Heart left ventricle (tissue), 13 donors: ENCODE measurements around the gene TMEM52B.

Experiments used
- CTCF ChIP-seq, 12 donors: fragments of 200-600 bp; sonication (generic) in 4 of 12; IDR thresholded peaks; one replicate each; pipeline versions ENCODE4 v1.5.0 to v1.8.0; 2018 to 2022; ENCODE audit warnings: antibody characterized with exemption in 12 of 12, mild to moderate bottlenecking in 5 of 12
- POLR2A ChIP-seq, 2 donors: fragments of 450-650 bp; IDR thresholded peaks; one replicate each; pipeline ENCODE4 v1.6.1; 2017; ENCODE audit warnings: antibody characterized with exemption in 2 of 2, mild to moderate bottlenecking in 2 of 2, moderate library complexity in 2 of 2
- donor health status: ischemic (EF 13 %, LVEDD 7.1; RV severe dilation, severe dysfunction).
- donor health status: DM: no; HTN: yes; CAD: no.
- donor health status: DM: no; HTN: no; CAD: no.
- donor health status: ischemic (EF 25% LVEDD 6.9; RV normal size, moderate dysfunction).
- donor health status: ischemic (EF 25% LVEDD 5.7; RV mildly dilated, moderate dysfunction).
- donor health status: ischemic (EF 35%, LVEDD 5.7; RV mildly dilated, moderate dysfunction).
- donor health status: nonischemic (EF 11% LVEDD 7.7; RV severe dilation, severe dysfunction).
- donor health status: DM: yes; HTN: yes; CAD: no.
- donor health status: PGD.
- donor health status: ischemic (EF 29% LVEDD 5.4; RV normal size, mild dysfunction).
- donor health status: nonischemic (EF 23%, LVEDD 6.1; RV moderate dilation, normal function).

- TF ChIP-seq POLR2A (IDR thresholded peaks at IDR 0.05) (no peak), CTCF (IDR thresholded peaks at IDR 0.05) (no peak)
Measured at GRCh38 chr12:10154145-10154496, 24.7 kb upstream of the TMEM52B start.
